HEK293T (cell line): Measurements from ENCODE around the gene TOE1.

Source experiments
- ARNT ChIP-seq: fragments of 450-650 bp; IDR thresholded peaks from 2 replicates; pipeline ENCODE4 v1.6.1; 2017; ENCODE audit warnings: mild to moderate bottlenecking
- BHLHE40 ChIP-seq: fragments of 450-650 bp; IDR thresholded peaks from 2 replicates; pipeline ENCODE4 v1.6.1; 2016; ENCODE audit warnings: mild to moderate bottlenecking, moderate library complexity, borderline replicate concordance
- FOXA1 ChIP-seq: fragments of 450-650 bp; IDR thresholded peaks from 2 replicates; pipeline ENCODE4 v1.6.1; 2016; ENCODE audit warnings: mild to moderate bottlenecking
- FOXM1 ChIP-seq: fragments of 450-650 bp; IDR thresholded peaks from 2 replicates; pipeline ENCODE4 v1.6.1; 2017; ENCODE audit warnings: mild to moderate bottlenecking, borderline replicate concordance
- HDGF ChIP-seq: fragments of 450-650 bp; IDR thresholded peaks from 2 replicates; pipeline ENCODE4 v1.6.1; 2017; ENCODE audit warnings: antibody characterized with exemption, borderline replicate concordance
- LEF1 ChIP-seq: fragments of 450-650 bp; IDR thresholded peaks from 2 replicates; pipeline ENCODE4 v1.6.1; 2017; ENCODE audit warnings: mild to moderate bottlenecking, borderline replicate concordance
- NFRKB ChIP-seq: fragments of 450-650 bp; IDR thresholded peaks from 2 replicates; pipeline ENCODE4 v1.6.1; 2016; ENCODE audit warnings: mild to moderate bottlenecking, moderate library complexity
- SP1 ChIP-seq: fragments of 450-650 bp; IDR thresholded peaks from 2 replicates; pipeline ENCODE4 v1.6.1; 2017
- SUZ12 ChIP-seq: fragments of 450-650 bp; IDR thresholded peaks from 2 replicates; pipeline ENCODE4 v1.6.1; 2016; ENCODE audit warnings: mild to moderate bottlenecking
- TARDBP ChIP-seq: fragments of 450-650 bp; IDR thresholded peaks from 2 replicates; pipeline ENCODE4 v1.6.1; 2016

- TF ChIP-seq SUZ12, result no peak
- no peak for TF ChIP-seq NFRKB
- TF ChIP-seq FOXA1, result no peak
- TF ChIP-seq TARDBP, result no peak
- no peak for TF ChIP-seq SP1
- TF ChIP-seq BHLHE40, result no peak
- TF ChIP-seq FOXM1, result no peak
- TF ChIP-seq HDGF, result no peak
- TF ChIP-seq LEF1, result no peak
- TF ChIP-seq ARNT, result no peak
Observed at GRCh38 chr1:45356186-45356585, 16.2 kb downstream of the TOE1 start.
